ENCODE results near the gene PPM1B.

DNA sequence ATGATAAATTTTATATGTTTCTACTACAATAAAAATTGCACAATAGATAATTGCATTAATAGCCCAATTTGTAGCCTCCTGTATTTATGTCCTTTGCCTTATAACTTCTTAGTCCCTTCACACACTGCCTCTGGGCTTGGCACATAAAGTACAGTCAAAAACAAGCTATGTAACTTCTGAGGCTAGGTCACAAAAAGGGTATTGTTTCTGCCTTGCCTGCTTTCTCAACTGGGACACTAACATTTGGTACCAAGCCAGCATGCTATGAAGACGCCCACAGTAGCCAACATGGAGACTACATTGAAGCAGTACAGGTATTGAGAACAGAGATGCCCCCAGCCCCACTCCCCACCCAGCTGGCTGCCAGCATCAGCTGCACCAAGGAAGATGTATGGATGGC, 101.2 kb downstream of the PPM1B start:
- TF ChIP-seq, protein P1, sequence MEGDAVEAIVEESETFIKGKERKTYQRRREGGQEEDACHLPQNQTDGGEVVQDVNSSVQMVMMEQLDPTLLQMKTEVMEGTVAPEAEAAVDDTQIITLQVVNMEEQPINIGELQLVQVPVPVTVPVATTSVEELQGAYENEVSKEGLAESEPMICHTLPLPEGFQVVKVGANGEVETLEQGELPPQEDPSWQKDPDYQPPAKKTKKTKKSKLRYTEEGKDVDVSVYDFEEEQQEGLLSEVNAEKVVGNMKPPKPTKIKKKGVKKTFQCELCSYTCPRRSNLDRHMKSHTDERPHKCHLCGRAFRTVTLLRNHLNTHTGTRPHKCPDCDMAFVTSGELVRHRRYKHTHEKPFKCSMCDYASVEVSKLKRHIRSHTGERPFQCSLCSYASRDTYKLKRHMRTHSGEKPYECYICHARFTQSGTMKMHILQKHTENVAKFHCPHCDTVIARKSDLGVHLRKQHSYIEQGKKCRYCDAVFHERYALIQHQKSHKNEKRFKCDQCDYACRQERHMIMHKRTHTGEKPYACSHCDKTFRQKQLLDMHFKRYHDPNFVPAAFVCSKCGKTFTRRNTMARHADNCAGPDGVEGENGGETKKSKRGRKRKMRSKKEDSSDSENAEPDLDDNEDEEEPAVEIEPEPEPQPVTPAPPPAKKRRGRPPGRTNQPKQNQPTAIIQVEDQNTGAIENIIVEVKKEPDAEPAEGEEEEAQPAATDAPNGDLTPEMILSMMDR (IDR thresholded peaks at IDR 0.05 in 4 of 5, conservative IDR thresholded peaks at IDR 0.05 in 1 of 5) = no peak
- no peak for TF ChIP-seq POLR2A (IDR thresholded peaks at IDR 0.05)

Data from gastrocnemius medialis (tissue), 4 donors.